ENCODE data around the gene ZFY.

DNA sequence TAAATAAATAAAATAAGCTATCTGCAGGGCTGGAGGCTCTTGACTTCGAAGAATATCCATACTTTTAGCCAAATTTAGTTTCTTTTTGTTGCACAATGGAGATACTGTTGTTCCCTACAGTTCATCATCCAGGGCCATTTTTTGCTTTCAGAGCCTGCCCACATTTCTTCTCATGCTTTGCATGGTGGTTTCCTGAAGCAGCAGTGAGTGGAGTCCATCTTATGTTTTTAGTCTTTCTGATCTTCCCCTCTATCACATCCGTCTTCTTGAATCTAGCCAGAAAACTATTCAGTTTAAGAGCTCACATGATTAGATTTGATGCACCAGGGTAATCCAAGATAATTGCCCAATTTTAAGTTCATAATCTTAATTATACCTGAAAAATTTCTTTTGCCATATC, 19.6 kb downstream of the ZFY start:
- TF ChIP-seq, protein P1, sequence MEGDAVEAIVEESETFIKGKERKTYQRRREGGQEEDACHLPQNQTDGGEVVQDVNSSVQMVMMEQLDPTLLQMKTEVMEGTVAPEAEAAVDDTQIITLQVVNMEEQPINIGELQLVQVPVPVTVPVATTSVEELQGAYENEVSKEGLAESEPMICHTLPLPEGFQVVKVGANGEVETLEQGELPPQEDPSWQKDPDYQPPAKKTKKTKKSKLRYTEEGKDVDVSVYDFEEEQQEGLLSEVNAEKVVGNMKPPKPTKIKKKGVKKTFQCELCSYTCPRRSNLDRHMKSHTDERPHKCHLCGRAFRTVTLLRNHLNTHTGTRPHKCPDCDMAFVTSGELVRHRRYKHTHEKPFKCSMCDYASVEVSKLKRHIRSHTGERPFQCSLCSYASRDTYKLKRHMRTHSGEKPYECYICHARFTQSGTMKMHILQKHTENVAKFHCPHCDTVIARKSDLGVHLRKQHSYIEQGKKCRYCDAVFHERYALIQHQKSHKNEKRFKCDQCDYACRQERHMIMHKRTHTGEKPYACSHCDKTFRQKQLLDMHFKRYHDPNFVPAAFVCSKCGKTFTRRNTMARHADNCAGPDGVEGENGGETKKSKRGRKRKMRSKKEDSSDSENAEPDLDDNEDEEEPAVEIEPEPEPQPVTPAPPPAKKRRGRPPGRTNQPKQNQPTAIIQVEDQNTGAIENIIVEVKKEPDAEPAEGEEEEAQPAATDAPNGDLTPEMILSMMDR (IDR thresholded peaks at IDR 0.05): no peak
- TF ChIP-seq EP300 (IDR thresholded peaks at IDR 0.05) (no peak), POLR2A (IDR thresholded peaks at IDR 0.05) (no peak), POLR2AphosphoS5 (IDR thresholded peaks at IDR 0.05) (no peak)
